Measurements from ENCODE around the gene SEMA4B.
"Not testable (repeated sequence)": the region's sequence is repeated elsewhere in the genome, so short reads cannot be mapped to it uniquely, and the experiment has no call there.

Gene SEMA4B

DNA sequence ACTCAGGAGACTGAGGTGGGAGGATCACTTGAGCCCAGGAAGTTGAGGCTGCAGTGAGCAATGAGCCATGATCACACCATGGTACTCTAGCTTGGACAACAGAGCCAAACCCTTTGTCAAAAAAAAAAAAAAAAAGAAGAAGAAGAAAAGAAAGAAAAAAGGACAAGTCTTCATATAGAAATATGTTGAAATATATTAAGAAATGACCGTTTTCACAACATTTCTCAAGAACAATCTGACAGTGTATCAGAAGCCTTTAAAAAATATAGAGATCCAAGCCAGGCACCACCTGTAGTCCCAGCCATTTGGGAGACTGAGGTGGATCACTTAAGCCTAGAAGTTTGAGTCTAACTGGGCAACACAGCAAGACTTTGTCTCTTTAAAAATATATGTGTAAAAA is 29.5 kb upstream of the SEMA4B start:
- no peaks in the 10 kb centered on the region for H3K4me1 Mint-ChIP-seq (ENCODE audit: low read depth)
- no peak overlapping the region for H3K27ac Mint-ChIP-seq
- no peaks in the 10 kb centered on the region for H3K36me3 Mint-ChIP-seq (ENCODE audit: low read depth)
- no peak overlapping the region for H3K4me3 Mint-ChIP-seq
- no peaks in the 10 kb centered on the region for H3K27me3 Mint-ChIP-seq
- H3K9me3 Mint-ChIP-seq: no peaks in the 10 kb centered on the region

DNA sequence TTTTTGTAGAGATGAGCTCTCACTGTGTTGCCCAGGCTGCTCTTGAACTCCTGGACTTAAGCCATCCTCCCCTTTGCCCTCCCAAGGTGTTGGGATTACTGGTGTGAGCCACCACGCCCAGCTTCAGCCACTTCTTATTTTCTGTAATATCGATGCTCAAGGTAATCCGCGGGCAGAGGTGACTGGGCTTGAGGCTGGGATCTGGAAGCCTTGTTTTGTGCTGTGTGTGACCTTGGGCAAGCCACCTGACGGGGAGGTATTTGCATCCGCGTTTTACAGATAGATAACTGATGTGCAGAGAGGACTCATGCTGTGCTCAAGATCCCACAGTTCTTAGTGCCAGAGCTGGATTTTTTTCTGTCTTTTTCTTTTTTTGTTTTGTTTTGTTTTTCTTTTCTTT is 27.8 kb upstream of the SEMA4B start:
- Mint-ChIP-seq H3K9me3 (no peaks in the 10 kb centered on the region), H3K27ac (no peak overlapping the region), H3K4me1 (ENCODE audit: low read depth) (peaks cover 1% of the 10 kb centered on the region), H3K4me3 (no peak overlapping the region), H3K27me3 (no peaks in the 10 kb centered on the region), H3K36me3 (ENCODE audit: low read depth) (no peaks in the 10 kb centered on the region)

- no peaks in the 10 kb centered on the region for H3K27me3 Mint-ChIP-seq
- H3K4me1 Mint-ChIP-seq (ENCODE audit: low read depth): peaks cover 10% of the 10 kb centered on the region
- H3K4me3 Mint-ChIP-seq: no peak overlapping the region
- no peaks in the 10 kb centered on the region for H3K9me3 Mint-ChIP-seq
- H3K27ac Mint-ChIP-seq: no peak overlapping the region
- H3K36me3 Mint-ChIP-seq (ENCODE audit: low read depth): no peaks in the 10 kb centered on the region
These were observed 26.8 kb upstream of the SEMA4B start for GRCh38 chr15:90174140-90174875.

GRCh38 chr15:90177012-90177411 is 24.1 kb upstream of the SEMA4B start:
- Mint-ChIP-seq H3K27ac (no peak overlapping the region), H3K4me1 (ENCODE audit: low read depth) (peaks cover 14% of the 10 kb centered on the region), H3K9me3 (no peaks in the 10 kb centered on the region), H3K4me3 (no peak overlapping the region), H3K36me3 (ENCODE audit: low read depth) (no peaks in the 10 kb centered on the region), H3K27me3 (no peaks in the 10 kb centered on the region)

DNA sequence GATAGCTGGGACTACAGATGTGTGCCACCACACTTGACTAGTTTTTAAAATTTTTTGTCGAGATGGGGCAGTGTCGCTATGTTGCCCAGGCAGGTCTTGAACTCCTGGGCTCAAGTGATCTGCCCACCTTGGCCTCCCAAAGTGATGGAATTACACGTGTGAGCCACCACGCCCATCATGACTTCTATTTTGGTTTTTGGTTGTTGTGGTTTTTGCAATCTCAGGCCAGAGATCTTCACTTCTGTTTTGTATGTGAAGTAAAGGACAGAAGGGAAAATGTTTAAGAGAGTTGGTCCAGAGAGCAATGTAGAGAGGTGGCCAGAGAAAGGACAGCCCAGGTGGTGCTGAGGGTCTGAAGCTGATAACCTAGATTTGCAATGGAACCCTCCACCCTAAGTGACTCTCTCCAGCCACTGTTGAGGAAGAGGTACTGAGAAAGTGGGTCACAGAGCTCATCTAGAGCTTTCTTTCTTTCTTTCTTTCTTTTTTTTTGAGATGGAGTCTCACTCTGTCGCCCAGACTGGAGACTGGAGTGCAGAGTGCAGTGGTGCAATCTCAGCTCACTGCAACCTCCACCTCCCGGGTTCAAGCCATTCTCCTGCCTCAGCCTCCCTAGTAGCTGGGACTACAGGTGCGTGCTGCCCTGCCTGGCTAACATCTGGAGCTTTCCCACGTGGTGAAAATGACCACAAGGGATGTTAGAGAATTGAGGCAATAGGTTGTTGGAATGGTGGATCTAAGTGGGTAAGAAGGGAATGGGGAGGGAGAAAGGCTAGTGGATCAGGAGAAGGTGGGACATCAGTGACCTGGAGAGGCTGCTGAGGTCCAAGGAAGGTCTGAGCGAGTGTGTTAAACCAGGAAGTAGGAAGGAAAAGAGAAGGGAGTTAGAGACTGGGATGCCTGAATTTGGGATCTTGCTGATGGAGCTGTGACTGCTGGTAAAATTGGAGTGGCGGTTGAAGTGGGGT is 22.4 kb upstream of the SEMA4B start:
- Mint-ChIP-seq H3K27me3 (no peaks in the 10 kb centered on the region), H3K27ac (peak overlapping the region; percentile 13), H3K4me3 (no peak overlapping the region), H3K9me3 (no peaks in the 10 kb centered on the region), H3K4me1 (ENCODE audit: low read depth) (peaks cover 14% of the 10 kb centered on the region), H3K36me3 (ENCODE audit: low read depth) (no peaks in the 10 kb centered on the region)

DNA sequence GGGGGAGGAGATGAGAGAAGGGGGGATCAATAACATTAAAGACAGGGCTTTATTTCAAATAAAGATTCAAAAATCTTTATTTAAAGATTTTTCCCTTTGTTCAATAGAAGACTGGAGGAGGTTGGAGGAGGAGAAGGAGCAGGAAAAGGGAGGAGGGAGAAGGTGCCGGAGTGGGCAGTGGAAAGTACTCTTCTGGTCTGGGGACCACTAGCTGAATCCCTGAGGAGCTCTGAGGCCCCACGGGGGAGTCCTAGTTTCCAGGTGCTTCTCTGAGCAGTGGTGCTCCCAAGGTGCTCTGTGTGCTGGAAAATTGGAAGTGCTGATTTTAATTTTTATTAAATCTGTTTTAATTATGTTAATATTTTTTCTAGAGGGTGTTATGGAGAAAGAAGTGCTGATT is 19.4 kb upstream of the SEMA4B start:
- H3K27me3 Mint-ChIP-seq: no peaks in the 10 kb centered on the region
- H3K4me1 Mint-ChIP-seq (ENCODE audit: low read depth): peaks cover 24% of the 10 kb centered on the region
- H3K4me3 Mint-ChIP-seq: no peak overlapping the region
- no peaks in the 10 kb centered on the region for H3K36me3 Mint-ChIP-seq (ENCODE audit: low read depth)
- H3K27ac Mint-ChIP-seq: no peak overlapping the region
- no peaks in the 10 kb centered on the region for H3K9me3 Mint-ChIP-seq

DNA sequence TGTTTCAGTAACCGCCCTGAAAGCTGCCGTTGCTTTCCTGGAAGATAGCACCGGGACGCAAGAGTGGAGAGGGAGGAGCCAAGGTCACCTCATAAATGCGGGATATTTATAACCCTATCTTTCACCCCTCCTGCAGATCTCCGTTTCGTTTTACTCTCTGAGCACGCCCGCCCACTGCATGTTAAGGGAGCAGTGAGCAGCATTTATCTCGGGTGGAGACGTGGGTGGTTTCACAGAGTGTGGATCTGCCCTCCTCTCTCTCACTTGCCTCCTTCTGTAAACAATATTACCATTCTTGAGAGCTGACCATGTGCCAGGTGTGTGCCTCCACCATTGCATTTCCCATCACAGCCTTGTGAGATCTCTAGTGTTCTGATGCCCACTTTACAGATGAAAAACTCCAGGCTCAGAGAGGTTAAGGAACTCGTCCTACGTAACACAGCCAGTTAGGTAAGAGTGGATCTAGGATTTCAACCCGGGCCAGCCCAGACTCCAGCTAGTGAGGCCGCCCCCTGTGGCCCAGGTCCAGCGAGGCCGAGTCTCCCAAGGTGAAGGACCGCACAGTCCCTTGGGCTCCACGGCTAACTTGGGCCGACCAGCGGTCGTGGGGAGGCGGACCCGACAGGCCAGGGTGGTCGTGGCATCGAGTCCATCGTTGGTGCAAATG is 16.9 kb upstream of the SEMA4B start:
- no peaks in the 10 kb centered on the region for H3K27me3 Mint-ChIP-seq
- H3K36me3 Mint-ChIP-seq (ENCODE audit: low read depth): no peaks in the 10 kb centered on the region
- peak overlapping the region; percentile 77 for H3K4me3 Mint-ChIP-seq
- peaks cover 24% of the 10 kb centered on the region for H3K4me1 Mint-ChIP-seq (ENCODE audit: low read depth)
- no peaks in the 10 kb centered on the region for H3K9me3 Mint-ChIP-seq
- peak overlapping the region; percentile 72 for H3K27ac Mint-ChIP-seq

DNA sequence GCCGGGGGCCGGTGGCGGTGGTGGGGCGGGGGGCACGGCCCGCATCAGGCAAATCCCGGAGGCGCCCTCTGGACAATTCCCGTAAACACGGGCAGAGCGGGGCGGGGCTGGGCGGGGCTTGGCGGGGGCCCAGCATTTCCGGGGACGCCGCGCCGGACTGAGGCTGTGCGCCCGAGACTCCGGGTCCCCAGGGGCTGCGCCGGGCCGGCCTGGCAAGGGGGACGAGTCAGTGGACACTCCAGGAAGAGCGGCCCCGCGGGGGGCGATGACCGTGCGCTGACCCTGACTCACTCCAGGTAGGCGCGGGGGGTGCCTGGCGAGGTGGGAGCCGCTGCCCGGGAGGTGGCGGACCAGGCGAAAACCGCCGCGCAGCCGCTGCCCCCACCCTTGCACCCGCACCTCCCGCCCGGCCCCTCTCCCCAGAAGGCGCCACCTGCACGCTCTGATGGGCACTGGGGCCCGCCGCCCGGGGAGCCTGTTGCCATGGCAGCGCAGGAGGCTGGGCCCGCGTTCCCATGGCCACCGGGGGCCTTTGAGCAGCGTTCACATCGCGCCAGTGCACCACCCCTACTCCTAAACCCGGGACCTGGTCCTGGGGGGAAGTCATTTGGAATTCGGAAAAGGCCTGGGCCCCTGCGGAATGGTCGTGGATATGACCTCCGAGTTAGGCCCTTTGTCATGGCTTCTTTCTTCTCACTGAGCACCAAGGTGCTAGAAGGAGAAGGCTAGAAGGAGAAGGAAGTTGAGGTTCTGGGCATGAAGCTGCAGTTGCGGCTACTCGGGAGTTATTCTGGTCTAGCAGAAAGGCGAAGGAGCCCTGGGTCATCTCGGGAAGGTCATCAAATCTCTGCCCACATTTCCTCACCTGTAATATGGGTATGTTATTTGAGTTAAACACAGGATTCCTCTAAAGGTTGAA is 16.1 kb upstream of the SEMA4B start:
- Mint-ChIP-seq H3K27me3 (no peaks in the 10 kb centered on the region), H3K4me1 (ENCODE audit: low read depth) (peaks cover 20% of the 10 kb centered on the region), H3K27ac (peak overlapping the region; percentile 63), H3K4me3 (peak overlapping the region; percentile 83), H3K9me3 (no peaks in the 10 kb centered on the region), H3K36me3 (ENCODE audit: low read depth) (no peaks in the 10 kb centered on the region)

DNA sequence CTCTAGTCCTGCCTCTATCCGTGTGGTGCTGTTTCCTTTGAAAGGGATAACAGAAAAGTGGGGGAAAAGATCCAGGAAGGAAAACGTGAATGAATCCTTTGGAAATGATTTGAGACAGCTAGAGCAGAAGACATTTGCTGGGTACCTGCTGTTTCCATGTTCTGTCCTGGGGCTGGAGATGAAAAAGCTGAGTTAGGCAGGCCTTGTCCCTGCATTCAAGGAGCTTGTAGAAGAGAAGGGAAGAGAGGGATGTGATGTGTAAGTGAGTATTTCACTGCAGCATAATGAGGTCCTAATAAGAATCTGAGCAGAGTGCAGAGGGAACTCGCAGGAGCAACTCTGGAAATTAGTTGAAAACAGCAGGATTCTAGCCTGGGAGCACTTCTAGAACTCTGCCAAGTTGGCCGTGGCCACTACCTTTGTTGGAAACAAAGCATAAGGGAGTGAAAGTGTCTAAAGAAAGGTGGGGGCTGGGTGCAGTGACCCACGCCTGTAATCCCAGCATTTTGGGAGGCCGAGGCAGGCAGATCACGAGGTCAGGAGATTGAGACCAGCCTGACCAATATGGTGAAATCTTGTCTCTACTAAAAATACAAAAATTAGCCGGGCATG is 13.8 kb upstream of the SEMA4B start:
- Mint-ChIP-seq H3K27me3 (no peaks in the 10 kb centered on the region), H3K36me3 (ENCODE audit: low read depth) (no peaks in the 10 kb centered on the region), H3K9me3 (no peaks in the 10 kb centered on the region), H3K4me3 (no peak overlapping the region), H3K27ac (peak overlapping the region; percentile 8), H3K4me1 (ENCODE audit: low read depth) (peaks cover 36% of the 10 kb centered on the region)

DNA sequence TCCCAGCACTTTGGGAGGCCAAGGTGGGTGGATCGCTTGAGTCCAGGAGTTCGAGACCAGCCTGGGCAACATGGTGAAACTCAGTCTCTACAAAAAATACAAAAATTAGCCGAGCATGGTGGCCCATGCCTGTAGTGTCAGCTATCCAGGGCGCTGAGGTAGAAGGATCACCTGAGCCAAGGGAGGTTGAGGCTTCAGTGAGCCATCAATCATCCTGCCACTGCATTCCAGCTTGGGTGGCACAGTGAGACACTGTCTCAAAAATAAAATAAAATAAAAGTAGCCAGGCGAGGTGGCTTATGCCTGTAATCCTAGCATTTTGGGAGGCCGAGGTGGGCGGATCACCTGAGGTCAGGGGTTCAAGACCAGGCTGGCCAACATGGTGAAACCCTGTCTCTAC is 13.1 kb upstream of the SEMA4B start:
- H3K27me3 Mint-ChIP-seq; H3K9me3 Mint-ChIP-seq; H3K4me3 Mint-ChIP-seq; H3K36me3 Mint-ChIP-seq (ENCODE audit: low read depth); H3K27ac Mint-ChIP-seq: not testable (repeated sequence)
- H3K4me1 Mint-ChIP-seq (ENCODE audit: low read depth): peaks cover 42% of the 10 kb centered on the region

DNA sequence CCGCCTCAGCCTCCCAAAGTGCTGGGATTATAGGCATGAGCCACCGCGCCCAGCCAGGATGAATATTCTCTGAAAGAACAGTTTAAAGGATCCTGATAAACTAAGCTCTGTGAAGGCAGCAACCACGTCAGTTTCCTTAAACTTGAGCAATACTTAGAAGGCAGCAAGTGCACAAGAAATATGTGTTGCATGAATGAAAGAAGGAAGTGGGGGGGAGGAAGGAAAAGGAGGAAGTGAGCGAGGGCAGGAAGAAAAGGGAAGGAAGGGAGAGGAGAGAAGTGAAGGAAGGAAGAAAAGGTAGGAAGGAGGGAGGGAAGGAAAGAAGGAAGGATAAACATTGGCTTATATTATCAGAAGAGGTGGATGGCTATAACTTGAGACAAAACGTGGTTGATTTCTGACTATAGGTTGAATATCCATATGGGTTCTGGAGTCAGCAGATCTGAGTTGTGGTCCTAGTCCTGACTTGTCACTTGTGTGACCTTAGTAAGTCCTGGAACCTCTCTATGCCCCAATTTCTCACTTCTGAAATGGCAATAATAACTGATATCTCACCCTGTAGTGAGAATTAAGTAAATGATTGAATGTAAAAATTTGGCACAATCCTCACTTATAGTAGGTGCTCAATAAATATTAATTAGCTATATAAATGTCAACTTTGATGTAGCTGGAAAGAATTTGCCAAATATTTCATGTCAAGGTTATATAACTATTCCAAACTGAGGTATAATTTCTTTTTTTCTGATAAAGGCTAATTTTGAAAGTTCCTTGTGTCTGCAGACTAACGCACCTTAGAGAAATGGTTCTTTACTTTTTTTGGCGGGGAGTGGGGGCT is 12.0 kb upstream of the SEMA4B start:
- H3K27me3 Mint-ChIP-seq: no peaks in the 10 kb centered on the region
- no peaks in the 10 kb centered on the region for H3K36me3 Mint-ChIP-seq (ENCODE audit: low read depth)
- H3K9me3 Mint-ChIP-seq: no peaks in the 10 kb centered on the region
- no peak overlapping the region for H3K27ac Mint-ChIP-seq
- H3K4me1 Mint-ChIP-seq (ENCODE audit: low read depth): peaks cover 47% of the 10 kb centered on the region
- H3K4me3 Mint-ChIP-seq: no peak overlapping the region

GRCh38 chr15:90189781-90190467 is 11.2 kb upstream of the SEMA4B start:
- Mint-ChIP-seq H3K27me3 (no peaks in the 10 kb centered on the region), H3K4me1 (ENCODE audit: low read depth) (peaks cover 50% of the 10 kb centered on the region), H3K36me3 (ENCODE audit: low read depth) (no peaks in the 10 kb centered on the region), H3K4me3 (no peak overlapping the region), H3K9me3 (no peaks in the 10 kb centered on the region), H3K27ac (no peak overlapping the region)

All from stimulated activated naive CD8-positive, alpha-beta T cell treated with anti-CD3 and anti-CD28 coated beads, Interleukin-15, Interleukin-2, amounts not matched to agents 100 ng/mL and 50 ng/mL, for 24 hours (primary cell).